ENCODE data around the gene EME1. TPM values are rescaled to one million over a fixed set of nuclear protein-coding genes. Genes with fewer than 3 reads are reported as not detected.
A peak's percentile ranks its signal among the peaks of the same experiment; 100 is the strongest.

Gene EME1
- total and polyA plus RNA-seq, 2 of the 13 experiments (the other 11 are each of a cell fraction or from before 2014, with no cell fraction given): 20.7 to 24.6 TPM

DNA sequence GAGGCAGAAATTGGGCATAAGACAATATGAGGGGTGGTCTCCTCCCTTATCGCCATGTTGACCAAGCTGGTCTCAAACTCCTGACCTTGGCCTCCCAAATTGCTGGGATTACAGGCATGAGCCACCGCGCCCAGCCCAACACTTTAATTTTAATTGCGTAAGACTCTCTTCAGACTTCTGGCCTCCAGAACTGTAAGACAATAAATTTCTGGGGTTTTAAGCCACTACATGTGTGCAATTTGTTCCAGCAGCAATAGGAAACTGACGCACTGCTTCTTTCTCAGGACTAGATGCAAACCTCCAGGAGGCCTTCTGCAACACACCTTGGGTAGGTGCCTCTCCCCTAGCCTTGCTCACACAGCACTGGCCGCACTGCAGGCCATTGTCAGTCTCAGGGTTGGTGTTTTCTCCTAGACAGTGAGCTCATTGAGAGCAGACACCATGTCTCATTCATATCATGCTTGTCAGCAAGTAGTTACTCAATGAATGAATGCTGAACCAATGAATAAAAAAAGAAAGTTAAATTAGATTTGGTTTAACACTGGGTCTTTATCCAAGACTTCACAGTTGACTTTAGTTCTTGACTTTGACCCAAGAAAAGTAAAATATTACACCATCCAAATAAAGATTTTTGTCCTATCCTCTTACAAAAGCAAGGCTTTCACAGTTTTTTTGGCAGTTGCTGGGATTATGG lies 47.5 kb downstream of the EME1 start (continued):
- TF ChIP-seq, protein P1, sequence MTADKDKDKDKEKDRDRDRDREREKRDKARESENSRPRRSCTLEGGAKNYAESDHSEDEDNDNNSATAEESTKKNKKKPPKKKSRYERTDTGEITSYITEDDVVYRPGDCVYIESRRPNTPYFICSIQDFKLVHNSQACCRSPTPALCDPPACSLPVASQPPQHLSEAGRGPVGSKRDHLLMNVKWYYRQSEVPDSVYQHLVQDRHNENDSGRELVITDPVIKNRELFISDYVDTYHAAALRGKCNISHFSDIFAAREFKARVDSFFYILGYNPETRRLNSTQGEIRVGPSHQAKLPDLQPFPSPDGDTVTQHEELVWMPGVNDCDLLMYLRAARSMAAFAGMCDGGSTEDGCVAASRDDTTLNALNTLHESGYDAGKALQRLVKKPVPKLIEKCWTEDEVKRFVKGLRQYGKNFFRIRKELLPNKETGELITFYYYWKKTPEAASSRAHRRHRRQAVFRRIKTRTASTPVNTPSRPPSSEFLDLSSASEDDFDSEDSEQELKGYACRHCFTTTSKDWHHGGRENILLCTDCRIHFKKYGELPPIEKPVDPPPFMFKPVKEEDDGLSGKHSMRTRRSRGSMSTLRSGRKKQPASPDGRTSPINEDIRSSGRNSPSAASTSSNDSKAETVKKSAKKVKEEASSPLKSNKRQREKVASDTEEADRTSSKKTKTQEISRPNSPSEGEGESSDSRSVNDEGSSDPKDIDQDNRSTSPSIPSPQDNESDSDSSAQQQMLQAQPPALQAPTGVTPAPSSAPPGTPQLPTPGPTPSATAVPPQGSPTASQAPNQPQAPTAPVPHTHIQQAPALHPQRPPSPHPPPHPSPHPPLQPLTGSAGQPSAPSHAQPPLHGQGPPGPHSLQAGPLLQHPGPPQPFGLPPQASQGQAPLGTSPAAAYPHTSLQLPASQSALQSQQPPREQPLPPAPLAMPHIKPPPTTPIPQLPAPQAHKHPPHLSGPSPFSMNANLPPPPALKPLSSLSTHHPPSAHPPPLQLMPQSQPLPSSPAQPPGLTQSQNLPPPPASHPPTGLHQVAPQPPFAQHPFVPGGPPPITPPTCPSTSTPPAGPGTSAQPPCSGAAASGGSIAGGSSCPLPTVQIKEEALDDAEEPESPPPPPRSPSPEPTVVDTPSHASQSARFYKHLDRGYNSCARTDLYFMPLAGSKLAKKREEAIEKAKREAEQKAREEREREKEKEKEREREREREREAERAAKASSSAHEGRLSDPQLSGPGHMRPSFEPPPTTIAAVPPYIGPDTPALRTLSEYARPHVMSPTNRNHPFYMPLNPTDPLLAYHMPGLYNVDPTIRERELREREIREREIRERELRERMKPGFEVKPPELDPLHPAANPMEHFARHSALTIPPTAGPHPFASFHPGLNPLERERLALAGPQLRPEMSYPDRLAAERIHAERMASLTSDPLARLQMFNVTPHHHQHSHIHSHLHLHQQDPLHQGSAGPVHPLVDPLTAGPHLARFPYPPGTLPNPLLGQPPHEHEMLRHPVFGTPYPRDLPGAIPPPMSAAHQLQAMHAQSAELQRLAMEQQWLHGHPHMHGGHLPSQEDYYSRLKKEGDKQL (CRISPR knock-in tag; IDR thresholded peaks at IDR 0.05; ENCODE audit: low read depth): no peak

DNA sequence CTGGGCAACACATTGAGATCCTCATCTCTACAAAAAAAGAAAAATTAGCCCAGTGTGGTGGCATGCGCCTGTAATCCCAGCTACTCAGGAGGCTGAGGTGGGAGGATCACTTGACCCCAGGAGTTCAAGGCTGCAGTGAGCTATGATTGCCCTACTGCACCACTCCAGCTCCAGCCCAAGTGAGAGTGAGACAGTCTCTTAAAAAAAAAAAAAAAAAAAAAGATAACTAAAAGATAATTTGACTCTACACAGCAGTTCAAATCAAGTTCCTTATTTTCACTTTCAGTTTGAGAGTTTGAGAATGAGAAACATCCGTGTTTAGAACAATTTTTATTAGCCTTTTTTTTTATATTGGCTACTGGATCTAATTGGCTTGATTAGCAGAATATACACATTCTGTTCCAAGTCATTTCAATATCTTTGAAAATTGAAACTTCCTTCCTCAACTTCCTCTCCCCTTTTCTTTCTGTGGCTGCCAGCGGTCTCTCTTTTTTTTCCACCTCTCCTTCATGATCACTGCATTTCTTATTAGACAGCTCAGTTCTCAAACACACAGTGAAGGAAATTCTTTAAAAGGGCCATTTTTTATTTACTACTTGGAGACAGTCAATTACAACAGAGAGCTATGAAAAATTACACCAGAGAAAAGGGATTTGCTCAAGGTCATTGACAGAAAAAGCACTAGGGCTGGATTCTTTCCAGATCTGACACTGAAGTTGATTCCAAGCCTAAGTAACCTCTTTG lies 48.5 kb downstream of the EME1 start:
- DNase-seq (ENCODE audit: low spot score) (no peak), ATAC-seq (no peak), FAIRE-seq (peak; percentile 34)
- BruUV-seq (replicated peaks): no TSS peak
- H3K9me3 ChIP-seq (ENCODE audit: low read length): no peaks in the 10 kb centered on the region
- peak overlapping the region; percentile 38 for H2AFZ ChIP-seq (ENCODE audit: low read length)
- H3K27me3 ChIP-seq (ENCODE audit: control insufficient read depth in 1 of 2, insufficient read depth in 2 of 2, low read length in 2 of 2): no peaks in the 10 kb centered on the region; a peak in 1 of 5 replicates
- WGBS (ENCODE audit: low lambda C conversion rate): 27% methylated on average over 3 of the region's 3 CpGs
- intact Hi-C loops (cut with micrococcal nuclease; ENCODE audit: unreplicated experiment) (no loop called here), in situ Hi-C loops (cut with HindIII; ENCODE audit: extremely low pct_ligation_motif_present, low pct_unique_long_range_greater_than_20kb) (no loop called here)
- H3K79me2 ChIP-seq (ENCODE audit: insufficient read depth, low read length): peaks cover 2% of the 10 kb centered on the region
- POLR2A ChIA-PET: interaction anchor here (1.1 to 3.6 kb wide), 2 partner anchors 8 to 24 kb away, joined by 5 to 29 read pairs; partner anchors contain the start of gene LRRC59
- H3K9ac ChIP-seq (ENCODE audit: insufficient read depth, low read depth, low read length): peak overlapping the region; percentile 47
- H3K27ac ChIP-seq (ENCODE audit: extremely low read length, insufficient read depth, low read length): peak overlapping the region; percentile 58
- CTCF ChIA-PET (ENCODE audit: low intra/inter-chr PET ratio, low total read pairs): no interaction called here
- no peaks in the 10 kb centered on the region for H3K36me3 ChIP-seq (replicated peaks in 1 of 2; ENCODE audit: control insufficient read depth in 1 of 2, insufficient read depth in 2 of 2, low read length in 2 of 2)
- H4K20me1 ChIP-seq (ENCODE audit: insufficient read depth, low read length): no peaks in the 10 kb centered on the region
- H3K4me2 ChIP-seq (ENCODE audit: low read depth, low read length): peak overlapping the region; percentile 75
- peaks cover 57% of the 10 kb centered on the region for H3K4me1 ChIP-seq (ENCODE audit: insufficient read depth, low read length)
- peak overlapping the region; percentile 29 to 61 (median 57); a peak in 5 of 6 replicates for H3K4me3 ChIP-seq (replicated peaks in 1 of 3; ENCODE audit: insufficient read depth in 1 of 3, low read depth in 2 of 3, low read length in 3 of 3)
- TF ChIP-seq ZSCAN21 (CRISPR knock-in tag; IDR thresholded peaks at IDR 0.05; ENCODE audit: borderline replicate concordance) (no peak), SRSF1 (optimal IDR thresholded peaks at IDR 0.05; ENCODE audit: low read depth, low read length) (no peak), ZNF329 (CRISPR knock-in tag; IDR thresholded peaks at IDR 0.05; ENCODE audit: low read depth) (no peak), KLF12 (CRISPR knock-in tag; IDR thresholded peaks at IDR 0.05; ENCODE audit: borderline replicate concordance) (no peak), NCOA2 (CRISPR knock-in tag; IDR thresholded peaks at IDR 0.05) (no peak), ZFYVE20 (CRISPR knock-in tag; IDR thresholded peaks at IDR 0.05; ENCODE audit: borderline replicate concordance, low read depth) (no peak)
- TF ChIP-seq, protein P2, sequence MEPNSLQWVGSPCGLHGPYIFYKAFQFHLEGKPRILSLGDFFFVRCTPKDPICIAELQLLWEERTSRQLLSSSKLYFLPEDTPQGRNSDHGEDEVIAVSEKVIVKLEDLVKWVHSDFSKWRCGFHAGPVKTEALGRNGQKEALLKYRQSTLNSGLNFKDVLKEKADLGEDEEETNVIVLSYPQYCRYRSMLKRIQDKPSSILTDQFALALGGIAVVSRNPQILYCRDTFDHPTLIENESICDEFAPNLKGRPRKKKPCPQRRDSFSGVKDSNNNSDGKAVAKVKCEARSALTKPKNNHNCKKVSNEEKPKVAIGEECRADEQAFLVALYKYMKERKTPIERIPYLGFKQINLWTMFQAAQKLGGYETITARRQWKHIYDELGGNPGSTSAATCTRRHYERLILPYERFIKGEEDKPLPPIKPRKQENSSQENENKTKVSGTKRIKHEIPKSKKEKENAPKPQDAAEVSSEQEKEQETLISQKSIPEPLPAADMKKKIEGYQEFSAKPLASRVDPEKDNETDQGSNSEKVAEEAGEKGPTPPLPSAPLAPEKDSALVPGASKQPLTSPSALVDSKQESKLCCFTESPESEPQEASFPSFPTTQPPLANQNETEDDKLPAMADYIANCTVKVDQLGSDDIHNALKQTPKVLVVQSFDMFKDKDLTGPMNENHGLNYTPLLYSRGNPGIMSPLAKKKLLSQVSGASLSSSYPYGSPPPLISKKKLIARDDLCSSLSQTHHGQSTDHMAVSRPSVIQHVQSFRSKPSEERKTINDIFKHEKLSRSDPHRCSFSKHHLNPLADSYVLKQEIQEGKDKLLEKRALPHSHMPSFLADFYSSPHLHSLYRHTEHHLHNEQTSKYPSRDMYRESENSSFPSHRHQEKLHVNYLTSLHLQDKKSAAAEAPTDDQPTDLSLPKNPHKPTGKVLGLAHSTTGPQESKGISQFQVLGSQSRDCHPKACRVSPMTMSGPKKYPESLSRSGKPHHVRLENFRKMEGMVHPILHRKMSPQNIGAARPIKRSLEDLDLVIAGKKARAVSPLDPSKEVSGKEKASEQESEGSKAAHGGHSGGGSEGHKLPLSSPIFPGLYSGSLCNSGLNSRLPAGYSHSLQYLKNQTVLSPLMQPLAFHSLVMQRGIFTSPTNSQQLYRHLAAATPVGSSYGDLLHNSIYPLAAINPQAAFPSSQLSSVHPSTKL (CRISPR knock-in tag; IDR thresholded peaks at IDR 0.05): 0 out of 2 replicates have a peak, but pooled peaks have one; percentile 31
- TF ChIP-seq, protein P3, sequence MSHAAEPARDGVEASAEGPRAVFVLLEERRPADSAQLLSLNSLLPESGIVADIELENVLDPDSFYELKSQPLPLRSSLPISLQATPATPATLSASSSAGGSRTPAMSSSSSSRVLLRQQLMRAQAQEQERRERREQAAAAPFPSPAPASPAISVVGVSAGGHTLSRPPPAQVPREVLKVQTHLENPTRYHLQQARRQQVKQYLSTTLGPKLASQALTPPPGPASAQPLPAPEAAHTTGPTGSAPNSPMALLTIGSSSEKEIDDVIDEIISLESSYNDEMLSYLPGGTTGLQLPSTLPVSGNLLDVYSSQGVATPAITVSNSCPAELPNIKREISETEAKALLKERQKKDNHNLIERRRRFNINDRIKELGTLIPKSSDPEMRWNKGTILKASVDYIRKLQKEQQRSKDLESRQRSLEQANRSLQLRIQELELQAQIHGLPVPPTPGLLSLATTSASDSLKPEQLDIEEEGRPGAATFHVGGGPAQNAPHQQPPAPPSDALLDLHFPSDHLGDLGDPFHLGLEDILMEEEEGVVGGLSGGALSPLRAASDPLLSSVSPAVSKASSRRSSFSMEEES (CRISPR knock-in tag; IDR thresholded peaks at IDR 0.05): no peak
